Midbrain (tissue), 1 donor: ENCODE results near the gene ANKS3.
"Not testable (repeated sequence)": the region's sequence is repeated elsewhere in the genome, so short reads cannot be mapped to it uniquely, and the experiment has no call there.

Experiments used
- DNase-seq: peaks from one replicate; lab custom pipeline; 2025; lab: John Stamatoyannopoulos, UW

Gene ANKS3

DNA sequence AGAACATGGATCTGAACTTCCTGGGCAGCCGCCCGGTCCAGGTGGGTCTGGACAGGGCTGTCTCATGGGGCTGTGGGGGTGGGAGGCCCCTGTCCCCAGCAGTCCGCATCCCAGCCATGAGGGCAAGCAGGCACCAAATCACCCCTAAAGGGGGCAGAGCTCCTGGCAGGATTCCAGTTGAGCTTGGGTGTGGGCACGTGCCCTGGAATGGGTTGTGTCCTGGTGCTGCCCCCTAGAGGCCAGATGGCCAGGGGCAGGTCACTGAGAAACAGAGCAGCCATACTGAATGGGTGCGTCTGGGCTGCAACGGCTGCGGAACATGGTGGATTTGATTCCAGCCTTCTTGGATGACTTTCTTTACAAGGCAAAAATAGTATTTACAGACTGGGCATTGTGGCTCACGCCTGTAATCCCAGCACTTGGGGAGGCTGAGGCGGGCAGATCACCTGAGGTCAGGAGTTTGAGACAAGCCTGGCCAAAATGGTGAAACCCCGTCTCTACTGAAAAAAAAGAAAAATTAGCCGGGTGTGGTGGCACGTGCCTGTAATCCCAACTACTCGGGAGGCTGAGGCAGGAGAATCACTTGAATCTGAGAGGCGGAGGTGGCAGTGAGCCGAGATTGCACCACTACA, 83.5 kb downstream of the ANKS3 start:
- DNase-seq, result not testable (repeated sequence)

DNA sequence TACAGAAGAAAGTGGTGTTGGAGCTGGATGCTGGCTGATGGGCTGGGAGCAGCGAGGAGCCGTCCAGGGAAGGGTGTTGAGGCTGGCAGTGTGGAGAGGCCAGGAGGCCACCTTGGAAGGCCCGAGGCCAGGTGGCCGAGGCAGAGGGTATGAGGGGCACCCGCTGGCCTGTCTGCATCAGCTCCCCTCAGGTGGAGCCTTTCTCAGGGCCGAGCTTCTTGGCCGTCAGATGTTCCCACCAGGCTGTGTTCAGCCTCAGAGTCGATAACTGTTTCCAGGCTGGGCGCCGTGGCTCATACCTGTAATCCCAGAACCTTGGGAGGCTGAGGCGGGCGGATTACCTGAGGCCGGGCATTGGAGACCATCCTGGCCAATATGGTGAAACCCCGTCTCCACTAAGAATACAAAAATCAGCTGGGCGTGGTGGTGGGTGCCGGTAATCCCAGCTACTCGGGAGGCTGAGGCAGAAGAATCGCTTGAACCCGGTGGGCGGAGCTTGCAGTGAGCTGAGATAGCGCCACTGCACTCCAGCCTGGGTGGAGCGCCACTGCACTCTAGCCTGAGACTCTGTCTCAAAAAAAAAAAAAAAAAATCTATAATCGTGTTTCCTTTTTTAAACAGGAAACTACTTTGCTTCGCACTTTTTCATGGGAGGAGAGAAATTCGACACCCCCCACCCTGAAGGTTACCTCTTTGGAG, 84.2 kb downstream of the ANKS3 start:
- DNase-seq, result no peak

GRCh38 chr16:4648917-4649316, 85.2 kb downstream of the ANKS3 start:
- DNase-seq, result no peak

DNA sequence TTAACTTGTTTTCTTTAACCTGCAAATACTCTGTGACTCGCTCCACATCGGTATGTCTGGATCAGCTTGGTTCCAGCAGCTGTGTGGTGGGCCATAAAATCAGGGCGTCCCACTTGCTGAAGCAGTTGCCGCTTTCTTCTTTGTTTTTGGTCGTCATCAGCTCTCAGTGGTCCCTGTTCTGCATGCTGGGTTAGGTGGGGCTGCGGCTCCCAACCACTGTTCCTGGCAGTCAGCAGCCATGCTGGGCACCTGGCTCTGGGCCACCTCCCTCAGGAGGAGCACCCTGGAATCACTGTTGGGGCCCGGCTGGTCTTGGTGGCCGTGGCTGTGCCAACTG, 86.5 kb downstream of the ANKS3 start:
- DNase-seq, result no peak

GRCh38 chr16:4646773-4647643, 87.1 kb downstream of the ANKS3 start:
- DNase-seq, result no peak
